GM12873 (cell line): ENCODE results near the gene TLNRD1.

Experiments
- TF ChIP-seq, protein P1 (sequence below): IDR thresholded peaks from 2 replicates; pipeline ENCODE4 v1.5.1; 2012; ENCODE audit warnings: low read depth, mild to moderate bottlenecking, moderate library complexity, low read length, control low read depth; ENCODE audit not compliant: insufficient read depth; ENCODE audit errors: missing control alignments

Gene TLNRD1

GRCh38 chr15:81031203-81031602 lies 30.5 kb downstream of the TLNRD1 start:
- TF ChIP-seq, protein P1, sequence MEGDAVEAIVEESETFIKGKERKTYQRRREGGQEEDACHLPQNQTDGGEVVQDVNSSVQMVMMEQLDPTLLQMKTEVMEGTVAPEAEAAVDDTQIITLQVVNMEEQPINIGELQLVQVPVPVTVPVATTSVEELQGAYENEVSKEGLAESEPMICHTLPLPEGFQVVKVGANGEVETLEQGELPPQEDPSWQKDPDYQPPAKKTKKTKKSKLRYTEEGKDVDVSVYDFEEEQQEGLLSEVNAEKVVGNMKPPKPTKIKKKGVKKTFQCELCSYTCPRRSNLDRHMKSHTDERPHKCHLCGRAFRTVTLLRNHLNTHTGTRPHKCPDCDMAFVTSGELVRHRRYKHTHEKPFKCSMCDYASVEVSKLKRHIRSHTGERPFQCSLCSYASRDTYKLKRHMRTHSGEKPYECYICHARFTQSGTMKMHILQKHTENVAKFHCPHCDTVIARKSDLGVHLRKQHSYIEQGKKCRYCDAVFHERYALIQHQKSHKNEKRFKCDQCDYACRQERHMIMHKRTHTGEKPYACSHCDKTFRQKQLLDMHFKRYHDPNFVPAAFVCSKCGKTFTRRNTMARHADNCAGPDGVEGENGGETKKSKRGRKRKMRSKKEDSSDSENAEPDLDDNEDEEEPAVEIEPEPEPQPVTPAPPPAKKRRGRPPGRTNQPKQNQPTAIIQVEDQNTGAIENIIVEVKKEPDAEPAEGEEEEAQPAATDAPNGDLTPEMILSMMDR: no peak

DNA sequence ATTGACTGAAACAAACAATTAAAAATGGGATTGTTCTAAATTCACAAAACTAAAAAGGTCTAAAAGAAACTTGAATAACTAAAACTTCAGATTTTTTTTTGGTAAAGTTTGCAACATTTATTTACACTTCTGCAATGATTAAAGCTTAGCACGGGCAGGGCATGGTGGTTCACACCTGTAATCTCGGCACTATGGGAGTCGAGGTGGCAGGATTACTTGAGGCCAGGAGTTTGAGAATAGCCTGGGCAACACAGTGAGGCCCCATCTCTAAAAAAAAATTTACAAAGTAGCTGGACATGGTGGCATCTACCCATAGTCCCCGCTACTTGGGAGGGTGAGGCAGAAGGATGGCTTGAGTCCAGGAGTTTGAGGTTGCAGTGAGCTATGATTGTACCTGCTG lies 31.6 kb downstream of the TLNRD1 start:
- TF ChIP-seq, protein P1: no peak

DNA sequence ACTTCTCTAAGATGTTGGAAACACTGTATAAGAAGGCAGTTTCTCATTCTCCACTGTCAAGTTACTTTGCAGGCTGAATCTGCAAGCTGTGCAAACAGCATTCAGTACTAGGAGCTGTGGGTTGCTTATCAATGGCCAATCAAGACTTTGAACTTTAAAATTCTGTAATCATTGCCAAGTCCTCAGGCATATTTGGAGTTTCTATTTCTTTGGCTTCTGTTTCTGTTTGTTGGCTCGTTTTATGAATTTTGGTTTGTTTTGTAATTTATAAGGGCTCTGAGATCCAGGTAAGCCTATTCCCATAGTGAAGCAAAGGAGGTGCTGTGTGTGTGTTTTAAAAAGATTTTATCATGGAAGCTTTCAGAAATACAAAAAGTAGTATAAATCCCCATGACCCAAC lies 32.1 kb downstream of the TLNRD1 start:
- TF ChIP-seq, protein P1: no peak

DNA sequence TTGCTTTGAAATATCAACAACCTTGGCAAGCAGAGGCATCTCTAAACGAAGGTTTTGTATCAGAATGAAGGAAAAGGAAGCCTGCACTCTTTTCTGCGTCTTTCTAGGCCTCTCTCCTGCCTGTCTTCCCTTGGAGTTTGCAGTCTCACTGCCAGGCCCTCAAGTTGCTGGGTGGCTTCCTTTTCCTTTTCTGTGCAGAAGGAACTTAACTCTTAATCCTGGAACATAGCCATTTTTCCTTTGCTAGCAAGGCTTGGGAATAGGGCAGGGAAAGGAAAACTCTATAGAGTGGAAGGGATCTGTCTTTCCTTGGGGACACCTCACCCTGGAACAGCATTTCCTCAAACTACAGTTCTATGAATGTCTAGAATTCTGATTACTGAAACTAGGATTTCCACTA lies 32.8 kb downstream of the TLNRD1 start:
- TF ChIP-seq, protein P1: no peak

GRCh38 chr15:81037952-81038743 lies 37.4 kb downstream of the TLNRD1 start:
- TF ChIP-seq, protein P1: no peak

DNA sequence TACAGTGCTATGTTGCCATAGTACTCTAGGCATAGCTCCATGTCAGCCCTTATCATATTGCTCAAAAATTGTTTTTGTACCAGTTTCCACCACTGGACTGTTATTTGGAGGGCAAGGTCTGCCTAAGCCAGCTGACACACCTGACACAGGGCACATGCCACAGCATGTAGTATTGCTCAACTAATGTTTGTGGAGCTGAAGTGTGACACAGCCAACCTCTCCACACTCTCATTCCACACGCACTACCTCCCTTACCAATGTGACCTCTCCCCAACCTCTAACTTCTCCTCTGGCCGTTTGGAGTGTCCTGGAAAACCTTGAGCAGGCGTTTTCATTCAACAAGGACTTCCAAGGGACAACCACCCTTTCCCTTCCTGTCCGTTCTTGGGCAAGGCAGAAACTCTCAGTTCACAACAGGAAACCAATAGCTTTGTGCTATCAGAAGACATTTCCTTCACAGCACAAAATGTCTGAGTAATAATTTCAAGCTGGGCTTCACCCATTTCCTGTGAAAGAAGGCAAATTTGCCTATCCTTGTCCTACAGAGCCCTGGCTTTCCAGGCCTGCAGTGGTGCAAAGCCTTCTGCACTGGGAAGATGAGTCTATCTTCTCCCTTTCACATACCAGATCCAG lies 38.4 kb downstream of the TLNRD1 start:
- TF ChIP-seq, protein P1: no peak

GRCh38 chr15:81040757-81041156 lies 40.0 kb downstream of the TLNRD1 start:
- TF ChIP-seq, protein P1: no peak
